ENCODE measurements around the gene DIAPH2. TPM values are rescaled to one million over a fixed set of nuclear protein-coding genes. Genes with fewer than 3 reads are reported as not detected.

The DIAPH2 gene
- total and polyA plus RNA-seq, 2 experiments from 2014 or later: 16.2 to 56.6 TPM

DNA sequence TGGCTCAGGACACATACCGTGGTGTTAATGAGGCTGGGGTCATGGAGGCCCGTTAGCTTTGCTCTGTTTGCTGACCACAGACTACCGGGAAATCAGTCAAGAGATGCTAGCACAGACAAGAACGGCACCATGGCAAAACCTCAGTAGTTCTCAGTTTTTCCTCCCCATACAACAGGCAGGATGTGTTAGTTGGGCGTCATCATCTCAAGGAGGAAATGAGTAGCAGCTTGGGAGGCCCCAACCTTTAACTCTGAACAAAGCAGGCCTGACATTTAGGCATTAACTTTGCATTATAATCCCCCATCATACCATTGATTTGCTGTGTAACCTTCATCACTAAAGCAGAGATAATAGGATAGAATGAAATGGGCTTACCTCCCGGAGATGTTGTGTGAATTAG, 913.3 kb downstream of the DIAPH2 start:
- Mint-ChIP-seq H3K4me1 (peaks cover 29% of the 10 kb centered on the region; the same call in 2 of the 3 replicates), H3K4me3 (no peak overlapping the region), H3K27ac (peak overlapping the region; percentile 95), H3K36me3 (ENCODE audit: low read depth) (peaks cover 4% of the 10 kb centered on the region), H3K9me3 (no peaks in the 10 kb centered on the region; the same call in 2 of the 3 replicates), H3K27me3 (ENCODE audit: insufficient read depth, low read depth, poor library complexity) (no peaks in the 10 kb centered on the region)
- Histone ChIP-seq H3K4me2 (no peak overlapping the region), H3K79me2 (replicated peaks; ENCODE audit: insufficient read depth) (no peaks in the 10 kb centered on the region), H4K20me1 (replicated peaks; ENCODE audit: insufficient read depth) (no peaks in the 10 kb centered on the region), H3K4me3 (no peak overlapping the region), H3K4me1 (ENCODE audit: insufficient read depth) (peaks cover 42% of the 10 kb centered on the region), H2AFZ (no peak overlapping the region), H3K9me2 (ENCODE audit: insufficient read depth) (no peaks in the 10 kb centered on the region), H3K27ac (ENCODE audit: low read depth) (peak overlapping the region; percentile 68; the same call in 1 of the 2 replicates), H3K36me3 (ENCODE audit: insufficient read depth) (no peaks in the 10 kb centered on the region), H3F3A (replicated peaks; ENCODE audit: low read depth) (no peaks in the 10 kb centered on the region), H3K27me3 (ENCODE audit: insufficient read depth) (no peaks in the 10 kb centered on the region)
- TF ChIP-seq, protein P1, sequence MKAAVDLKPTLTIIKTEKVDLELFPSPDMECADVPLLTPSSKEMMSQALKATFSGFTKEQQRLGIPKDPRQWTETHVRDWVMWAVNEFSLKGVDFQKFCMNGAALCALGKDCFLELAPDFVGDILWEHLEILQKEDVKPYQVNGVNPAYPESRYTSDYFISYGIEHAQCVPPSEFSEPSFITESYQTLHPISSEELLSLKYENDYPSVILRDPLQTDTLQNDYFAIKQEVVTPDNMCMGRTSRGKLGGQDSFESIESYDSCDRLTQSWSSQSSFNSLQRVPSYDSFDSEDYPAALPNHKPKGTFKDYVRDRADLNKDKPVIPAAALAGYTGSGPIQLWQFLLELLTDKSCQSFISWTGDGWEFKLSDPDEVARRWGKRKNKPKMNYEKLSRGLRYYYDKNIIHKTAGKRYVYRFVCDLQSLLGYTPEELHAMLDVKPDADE (IDR thresholded peaks at IDR 0.05): 0 out of 2 replicates have a peak, but pooled peaks have one; percentile 15
- no peak for TF ChIP-seq ZNF331 (CRISPR knock-in tag; IDR thresholded peaks at IDR 0.05; ENCODE audit: low read depth)
- peak; percentile 74; the same call in 1 of the 2 replicates for TF ChIP-seq NANOG (IDR thresholded peaks at IDR 0.05; ENCODE audit: borderline replicate concordance)
- no peak for TF ChIP-seq EZH2 (IDR thresholded peaks at IDR 0.05; ENCODE audit: low read depth, unreplicated experiment)
- peak; percentile 40 for DNase-seq (ENCODE audit: low spot score)
- peak; percentile 72 for ATAC-seq

DNA sequence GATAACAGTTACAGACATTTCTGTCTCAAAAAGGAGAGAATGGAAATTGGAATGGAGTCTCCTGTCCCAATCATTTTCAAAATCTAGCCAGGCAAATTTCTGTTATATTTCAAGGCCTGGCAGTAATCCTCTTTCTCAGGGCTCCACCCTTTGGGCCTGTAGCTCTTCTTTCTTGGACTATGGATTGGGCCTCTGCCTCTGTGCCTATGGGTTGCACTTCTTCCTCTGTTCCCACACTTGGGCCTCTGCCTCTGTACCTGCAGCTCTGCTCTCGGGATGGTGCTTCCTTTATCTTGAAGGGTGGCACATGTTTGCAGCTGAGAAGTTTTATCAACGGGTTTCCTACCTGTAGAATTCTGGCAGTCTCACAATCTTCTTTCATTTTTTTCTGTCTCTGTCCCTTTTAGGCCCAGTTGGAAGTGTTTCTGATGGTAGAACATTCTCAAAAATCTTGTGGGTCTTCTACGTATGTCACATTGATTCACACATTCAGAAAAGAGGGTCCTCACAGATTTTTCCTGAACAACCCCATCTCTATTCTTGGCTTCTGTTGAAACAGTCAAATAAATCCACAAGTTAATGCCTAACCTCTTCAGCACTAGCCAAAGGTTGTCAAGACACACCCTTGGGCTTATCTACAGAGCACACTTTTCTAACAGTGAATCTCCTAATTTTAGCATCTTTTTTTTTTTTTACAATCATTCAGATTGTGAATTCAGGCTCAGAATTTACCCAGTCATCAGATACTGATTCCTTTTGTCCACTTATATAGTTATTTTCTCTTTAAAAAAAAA, 918.0 kb downstream of the DIAPH2 start:
- peaks cover 22% of the 10 kb centered on the region for H3K4me1 ChIP-seq (ENCODE audit: insufficient read depth)
- Mint-ChIP-seq H3K4me3 (no peak overlapping the region), H3K27ac (no peak overlapping the region), H3K9me3 (no peaks in the 10 kb centered on the region; the same call in 2 of the 3 replicates), H3K4me1 (peaks cover 18% of the 10 kb centered on the region; the same call in 2 of the 3 replicates), H3K36me3 (ENCODE audit: low read depth) (peaks cover 4% of the 10 kb centered on the region), H3K27me3 (ENCODE audit: insufficient read depth, low read depth, poor library complexity) (no peaks in the 10 kb centered on the region)
- no peak overlapping the region for H3K27ac ChIP-seq (ENCODE audit: low read depth)
- no peak overlapping the region for H2AFZ ChIP-seq
- H3K27me3 ChIP-seq (ENCODE audit: insufficient read depth): no peaks in the 10 kb centered on the region
- H3K9me2 ChIP-seq (ENCODE audit: insufficient read depth): no peaks in the 10 kb centered on the region
- no peak for ATAC-seq
- TF ChIP-seq NANOG (IDR thresholded peaks at IDR 0.05; ENCODE audit: borderline replicate concordance) (no peak), EZH2phosphoT487 (IDR thresholded peaks at IDR 0.05; ENCODE audit: unreplicated experiment) (no peak), EZH2 (IDR thresholded peaks at IDR 0.05; ENCODE audit: low read depth, unreplicated experiment) (no peak), ZNF331 (CRISPR knock-in tag; IDR thresholded peaks at IDR 0.05; ENCODE audit: low read depth) (no peak), JUNB (IDR thresholded peaks at IDR 0.05; ENCODE audit: unreplicated experiment) (no peak), CREB1 (CRISPR knock-in tag; IDR thresholded peaks at IDR 0.05; ENCODE audit: low read depth) (no peak)
- TF ChIP-seq, protein P1 (IDR thresholded peaks at IDR 0.05): no peak
- TF ChIP-seq, protein P2, sequence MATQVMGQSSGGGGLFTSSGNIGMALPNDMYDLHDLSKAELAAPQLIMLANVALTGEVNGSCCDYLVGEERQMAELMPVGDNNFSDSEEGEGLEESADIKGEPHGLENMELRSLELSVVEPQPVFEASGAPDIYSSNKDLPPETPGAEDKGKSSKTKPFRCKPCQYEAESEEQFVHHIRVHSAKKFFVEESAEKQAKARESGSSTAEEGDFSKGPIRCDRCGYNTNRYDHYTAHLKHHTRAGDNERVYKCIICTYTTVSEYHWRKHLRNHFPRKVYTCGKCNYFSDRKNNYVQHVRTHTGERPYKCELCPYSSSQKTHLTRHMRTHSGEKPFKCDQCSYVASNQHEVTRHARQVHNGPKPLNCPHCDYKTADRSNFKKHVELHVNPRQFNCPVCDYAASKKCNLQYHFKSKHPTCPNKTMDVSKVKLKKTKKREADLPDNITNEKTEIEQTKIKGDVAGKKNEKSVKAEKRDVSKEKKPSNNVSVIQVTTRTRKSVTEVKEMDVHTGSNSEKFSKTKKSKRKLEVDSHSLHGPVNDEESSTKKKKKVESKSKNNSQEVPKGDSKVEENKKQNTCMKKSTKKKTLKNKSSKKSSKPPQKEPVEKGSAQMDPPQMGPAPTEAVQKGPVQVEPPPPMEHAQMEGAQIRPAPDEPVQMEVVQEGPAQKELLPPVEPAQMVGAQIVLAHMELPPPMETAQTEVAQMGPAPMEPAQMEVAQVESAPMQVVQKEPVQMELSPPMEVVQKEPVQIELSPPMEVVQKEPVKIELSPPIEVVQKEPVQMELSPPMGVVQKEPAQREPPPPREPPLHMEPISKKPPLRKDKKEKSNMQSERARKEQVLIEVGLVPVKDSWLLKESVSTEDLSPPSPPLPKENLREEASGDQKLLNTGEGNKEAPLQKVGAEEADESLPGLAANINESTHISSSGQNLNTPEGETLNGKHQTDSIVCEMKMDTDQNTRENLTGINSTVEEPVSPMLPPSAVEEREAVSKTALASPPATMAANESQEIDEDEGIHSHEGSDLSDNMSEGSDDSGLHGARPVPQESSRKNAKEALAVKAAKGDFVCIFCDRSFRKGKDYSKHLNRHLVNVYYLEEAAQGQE (IDR thresholded peaks at IDR 0.05; ENCODE audit: unreplicated experiment): no peak
- no peaks in the 10 kb centered on the region for H3K36me3 ChIP-seq (ENCODE audit: insufficient read depth)
- H3K4me3 ChIP-seq: no peak overlapping the region
- H4K20me1 ChIP-seq (replicated peaks; ENCODE audit: insufficient read depth): no peaks in the 10 kb centered on the region
- H3F3A ChIP-seq (replicated peaks; ENCODE audit: low read depth): no peaks in the 10 kb centered on the region
- H3K4me2 ChIP-seq: no peak overlapping the region
- H3K79me2 ChIP-seq (replicated peaks; ENCODE audit: insufficient read depth): no peaks in the 10 kb centered on the region
- DNase-seq (ENCODE audit: low spot score): no peak

All from GM23338 (cell line).